Spleen (tissue), 7 donors: ENCODE data around the gene SYNGR4.

Source experiments
- POLR2A ChIP-seq, 3 donors: fragments of 450-650 bp; IDR thresholded peaks; one replicate each; pipeline ENCODE4 v1.5.1; 2017; ENCODE audit warnings: antibody characterized with exemption in 3 of 3, mild to moderate bottlenecking in 1 of 3
- POLR2AphosphoS5 ChIP-seq, 3 donors: sonication (generic); formaldehyde crosslinking; IDR thresholded peaks; one replicate each; pipeline ENCODE4 v1.5.1; 2017; ENCODE audit warnings: antibody characterized with exemption in 3 of 3
- TF ChIP-seq, protein P1 (sequence below), 11 experiments: fragments of 200-600 bp in 7 of 11; fragments of 450-650 bp in 4 of 11; sonication (generic) in 4 of 11; IDR thresholded peaks in 8 of 11; conservative IDR thresholded peaks in 3 of 11; 1 replicate in 7 of 11; 2 replicates in 4 of 11; pipeline versions ENCODE4 v1.4.0 to v1.8.0; 2016 to 2021; ENCODE audit warnings: antibody characterized with exemption in 11 of 11, inconsistent platforms in 4 of 11, mild to moderate bottlenecking in 1 of 11
- donor health status: DM: no; HTN: no; CAD: no; lungs with moderate emphysema.
- donor health status: DM: no; HTN: no; CAD: no.
- donor health status: DM: no; HTN: no; CAD: no.

DNA sequence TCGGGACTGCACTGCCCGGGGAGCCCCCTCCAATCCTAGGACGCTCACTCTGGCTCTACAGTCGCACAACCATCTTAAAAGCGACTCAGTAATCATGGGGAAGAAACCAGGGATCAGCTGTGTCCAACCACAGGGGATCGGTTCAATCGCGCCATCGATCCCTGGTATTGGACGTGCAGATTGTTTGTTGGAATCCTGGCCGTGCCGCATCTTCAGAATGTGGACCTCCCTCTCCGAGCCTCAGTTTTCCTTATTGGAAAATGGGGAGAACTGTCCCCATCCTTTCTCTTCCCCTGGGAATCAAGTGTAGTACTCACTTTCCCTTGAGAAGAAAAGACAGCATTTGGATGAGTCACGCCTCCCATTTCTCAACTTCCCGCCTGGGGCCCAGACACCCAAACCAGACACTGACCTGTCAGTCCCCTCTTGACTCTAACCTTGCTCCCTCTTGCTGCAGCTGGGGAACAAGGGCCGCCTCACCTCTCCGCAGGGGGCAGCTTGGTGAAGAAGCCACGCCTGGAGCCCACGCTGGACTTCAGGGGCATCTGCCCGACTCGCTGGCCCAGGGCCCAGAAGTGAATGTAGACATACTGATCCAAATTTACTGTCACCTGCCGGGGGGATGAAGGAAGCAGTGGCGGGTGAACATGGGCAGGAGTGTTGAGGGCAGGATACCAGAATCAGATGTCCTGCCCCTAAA is 21.2 kb upstream of the SYNGR4 start:
- TF ChIP-seq, protein P1, sequence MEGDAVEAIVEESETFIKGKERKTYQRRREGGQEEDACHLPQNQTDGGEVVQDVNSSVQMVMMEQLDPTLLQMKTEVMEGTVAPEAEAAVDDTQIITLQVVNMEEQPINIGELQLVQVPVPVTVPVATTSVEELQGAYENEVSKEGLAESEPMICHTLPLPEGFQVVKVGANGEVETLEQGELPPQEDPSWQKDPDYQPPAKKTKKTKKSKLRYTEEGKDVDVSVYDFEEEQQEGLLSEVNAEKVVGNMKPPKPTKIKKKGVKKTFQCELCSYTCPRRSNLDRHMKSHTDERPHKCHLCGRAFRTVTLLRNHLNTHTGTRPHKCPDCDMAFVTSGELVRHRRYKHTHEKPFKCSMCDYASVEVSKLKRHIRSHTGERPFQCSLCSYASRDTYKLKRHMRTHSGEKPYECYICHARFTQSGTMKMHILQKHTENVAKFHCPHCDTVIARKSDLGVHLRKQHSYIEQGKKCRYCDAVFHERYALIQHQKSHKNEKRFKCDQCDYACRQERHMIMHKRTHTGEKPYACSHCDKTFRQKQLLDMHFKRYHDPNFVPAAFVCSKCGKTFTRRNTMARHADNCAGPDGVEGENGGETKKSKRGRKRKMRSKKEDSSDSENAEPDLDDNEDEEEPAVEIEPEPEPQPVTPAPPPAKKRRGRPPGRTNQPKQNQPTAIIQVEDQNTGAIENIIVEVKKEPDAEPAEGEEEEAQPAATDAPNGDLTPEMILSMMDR (IDR thresholded peaks at IDR 0.05 in 8 of 11, conservative IDR thresholded peaks at IDR 0.05 in 3 of 11), result no peak
- TF ChIP-seq POLR2A (IDR thresholded peaks at IDR 0.05) (no peak), POLR2AphosphoS5 (IDR thresholded peaks at IDR 0.05) (no peak)
